OCI-LY7 (cell line): ENCODE data around the gene SLC22A7.

Source experiments
- EZH2phosphoT487 ChIP-seq: fragments of 200-600 bp; sonication (generic); IDR thresholded peaks from 2 replicates; pipeline ENCODE4 v1.6.1; 2018; ENCODE audit warnings: low read depth, borderline replicate concordance, mild to moderate bottlenecking, mixed run types, antibody characterized with exemption, low read length, moderate library complexity, mixed read lengths
- TF ChIP-seq, protein P1 (sequence below): fragments of 200-600 bp; sonication (generic); conservative IDR thresholded peaks from 2 replicates; pipeline ENCODE4 v1.5.1; 2014; ENCODE audit warnings: mild to moderate bottlenecking, antibody characterized with exemption, low read length, moderate library complexity, mixed read lengths

DNA sequence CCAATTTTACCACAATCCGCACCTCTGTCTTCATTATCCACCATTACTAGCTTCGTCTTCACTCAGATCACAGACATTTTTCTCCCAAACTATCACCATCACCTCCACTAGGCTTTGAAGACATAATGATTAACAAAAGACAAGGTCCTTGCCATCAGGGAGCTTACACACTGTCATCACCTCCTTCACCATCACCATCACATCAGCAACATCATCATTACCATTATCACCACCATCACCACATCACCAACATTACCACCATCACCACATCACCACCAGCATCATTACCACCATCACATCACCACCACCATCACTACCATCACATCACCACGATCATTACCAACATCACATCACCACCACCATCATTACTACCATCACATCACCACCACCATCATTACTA is 4.4 kb upstream of the SLC22A7 start:
- TF ChIP-seq, protein P1, sequence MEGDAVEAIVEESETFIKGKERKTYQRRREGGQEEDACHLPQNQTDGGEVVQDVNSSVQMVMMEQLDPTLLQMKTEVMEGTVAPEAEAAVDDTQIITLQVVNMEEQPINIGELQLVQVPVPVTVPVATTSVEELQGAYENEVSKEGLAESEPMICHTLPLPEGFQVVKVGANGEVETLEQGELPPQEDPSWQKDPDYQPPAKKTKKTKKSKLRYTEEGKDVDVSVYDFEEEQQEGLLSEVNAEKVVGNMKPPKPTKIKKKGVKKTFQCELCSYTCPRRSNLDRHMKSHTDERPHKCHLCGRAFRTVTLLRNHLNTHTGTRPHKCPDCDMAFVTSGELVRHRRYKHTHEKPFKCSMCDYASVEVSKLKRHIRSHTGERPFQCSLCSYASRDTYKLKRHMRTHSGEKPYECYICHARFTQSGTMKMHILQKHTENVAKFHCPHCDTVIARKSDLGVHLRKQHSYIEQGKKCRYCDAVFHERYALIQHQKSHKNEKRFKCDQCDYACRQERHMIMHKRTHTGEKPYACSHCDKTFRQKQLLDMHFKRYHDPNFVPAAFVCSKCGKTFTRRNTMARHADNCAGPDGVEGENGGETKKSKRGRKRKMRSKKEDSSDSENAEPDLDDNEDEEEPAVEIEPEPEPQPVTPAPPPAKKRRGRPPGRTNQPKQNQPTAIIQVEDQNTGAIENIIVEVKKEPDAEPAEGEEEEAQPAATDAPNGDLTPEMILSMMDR = no peak
- no peak for TF ChIP-seq EZH2phosphoT487
